SU-DHL-6 (cell line): ENCODE results near the gene GRN.

Source experiments
- H2AFZ ChIP-seq: fragments of 200-600 bp; sonication (generic); 2 replicates; pipeline ENCODE4 v1.6.1; 2014; ENCODE audit warnings: low read depth, mild to moderate bottlenecking, moderate library complexity, mixed read lengths, antibody characterized with exemption, low read length; ENCODE audit not compliant: severe bottlenecking
- H3F3A ChIP-seq: fragments of 200-600 bp; shearing (Covaris generic); 2 replicates; pipeline ENCODE4 v1.6.0; 2016; ENCODE audit warnings: antibody characterized with exemption, mild to moderate bottlenecking; ENCODE audit not compliant: insufficient read depth
- H3K27ac ChIP-seq: fragments of 200-600 bp; sonication (generic); 2 replicates; pipeline ENCODE4 v1.5.1; 2016; ENCODE audit warnings: low read depth, mild to moderate bottlenecking, low read length, moderate library complexity, mixed read lengths
- H3K27me3 ChIP-seq: fragments of 200-600 bp; sonication (generic), shearing (Covaris generic); 2 replicates; pipeline ENCODE4 v1.6.0; 2014; ENCODE audit warnings: mild to moderate bottlenecking, low read length
- H3K36me3 ChIP-seq: fragments of 200-600 bp; sonication (generic); 2 replicates; pipeline ENCODE4 v1.6.1; 2014; ENCODE audit warnings: mild to moderate bottlenecking, low read length, mixed read lengths
- H3K4me2 ChIP-seq: fragments of 300-600, 200-600 bp; shearing (Covaris generic), sonication (generic); 2 replicates; pipeline ENCODE4 v1.6.0; 2014; ENCODE audit warnings: low read length, low read depth, mild to moderate bottlenecking; ENCODE audit not compliant: poor library complexity, severe bottlenecking
- H3K4me3 ChIP-seq: fragments of 200-600 bp; sonication (generic); 2 replicates; pipeline ENCODE4 v1.5.1; 2014; ENCODE audit warnings: antibody characterized with exemption, low read length, mild to moderate bottlenecking, mixed read lengths; ENCODE audit not compliant: insufficient read depth, poor library complexity, severe bottlenecking
- H3K79me2 ChIP-seq: fragments of 200-600 bp; sonication (generic); 2 replicates; pipeline ENCODE4 v1.6.1; 2014; ENCODE audit warnings: mild to moderate bottlenecking, low read length, moderate library complexity; ENCODE audit not compliant: insufficient read depth
- H3K9ac ChIP-seq: fragments of 200-600 bp; sonication (generic); 2 replicates; pipeline ENCODE4 v1.7.0; 2014; ENCODE audit warnings: mild to moderate bottlenecking, low read length
- H3K9me2 ChIP-seq: fragments of 200-600 bp; sonication (generic); replicated peaks from 2 replicates; pipeline ENCODE4 v1.6.1; 2014; ENCODE audit warnings: low read length; ENCODE audit not compliant: insufficient read depth
- H3K9me3 ChIP-seq: fragments of 200-600 bp; sonication (generic); 2 replicates; pipeline ENCODE4 v1.6.1; 2014; ENCODE audit warnings: low read length, mixed read lengths; ENCODE audit not compliant: insufficient read depth
- H4K20me1 ChIP-seq: fragments of 200-600 bp; sonication (generic); 2 replicates; pipeline ENCODE4 v1.6.1; 2014; ENCODE audit warnings: low read depth, mild to moderate bottlenecking, antibody characterized with exemption, low read length, moderate library complexity, mixed read lengths
- EZH2phosphoT487 ChIP-seq: fragments of 200-600 bp; sonication (generic), shearing (Covaris generic); conservative IDR thresholded peaks from 2 replicates; pipeline ENCODE4 v1.6.1; 2018; ENCODE audit warnings: mild to moderate bottlenecking, antibody characterized with exemption, low read length, moderate library complexity, mixed read lengths
- TF ChIP-seq, protein P1 (sequence below): fragments of 200-600 bp; sonication (generic); IDR thresholded peaks from one replicate; pipeline ENCODE4 v1.5.1; 2017; ENCODE audit warnings: antibody characterized with exemption, mild to moderate bottlenecking, low read length, moderate library complexity; ENCODE audit not compliant: insufficient read depth, poor library complexity, severe bottlenecking

GRN gene

GRCh38 chr17:44307387-44308186 lies 37.5 kb upstream of the GRN start:
- no peak overlapping the region for H3K27ac ChIP-seq
- no peak overlapping the region for H3K4me3 ChIP-seq
- no peak overlapping the region for H2AFZ ChIP-seq
- H4K20me1 ChIP-seq: no peaks in the 10 kb centered on the region
- no peaks in the 10 kb centered on the region for H3K36me3 ChIP-seq
- H3K27me3 ChIP-seq: no peaks in the 10 kb centered on the region
- H3K9me3 ChIP-seq: no peaks in the 10 kb centered on the region
- no peaks in the 10 kb centered on the region for H3F3A ChIP-seq
- no peak overlapping the region for H3K9ac ChIP-seq
- no peaks in the 10 kb centered on the region for H3K9me2 ChIP-seq
- H3K79me2 ChIP-seq: no peaks in the 10 kb centered on the region
- no peak overlapping the region for H3K4me2 ChIP-seq
- TF ChIP-seq EZH2phosphoT487: no peak
- TF ChIP-seq, protein P1, sequence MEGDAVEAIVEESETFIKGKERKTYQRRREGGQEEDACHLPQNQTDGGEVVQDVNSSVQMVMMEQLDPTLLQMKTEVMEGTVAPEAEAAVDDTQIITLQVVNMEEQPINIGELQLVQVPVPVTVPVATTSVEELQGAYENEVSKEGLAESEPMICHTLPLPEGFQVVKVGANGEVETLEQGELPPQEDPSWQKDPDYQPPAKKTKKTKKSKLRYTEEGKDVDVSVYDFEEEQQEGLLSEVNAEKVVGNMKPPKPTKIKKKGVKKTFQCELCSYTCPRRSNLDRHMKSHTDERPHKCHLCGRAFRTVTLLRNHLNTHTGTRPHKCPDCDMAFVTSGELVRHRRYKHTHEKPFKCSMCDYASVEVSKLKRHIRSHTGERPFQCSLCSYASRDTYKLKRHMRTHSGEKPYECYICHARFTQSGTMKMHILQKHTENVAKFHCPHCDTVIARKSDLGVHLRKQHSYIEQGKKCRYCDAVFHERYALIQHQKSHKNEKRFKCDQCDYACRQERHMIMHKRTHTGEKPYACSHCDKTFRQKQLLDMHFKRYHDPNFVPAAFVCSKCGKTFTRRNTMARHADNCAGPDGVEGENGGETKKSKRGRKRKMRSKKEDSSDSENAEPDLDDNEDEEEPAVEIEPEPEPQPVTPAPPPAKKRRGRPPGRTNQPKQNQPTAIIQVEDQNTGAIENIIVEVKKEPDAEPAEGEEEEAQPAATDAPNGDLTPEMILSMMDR: no peak

DNA sequence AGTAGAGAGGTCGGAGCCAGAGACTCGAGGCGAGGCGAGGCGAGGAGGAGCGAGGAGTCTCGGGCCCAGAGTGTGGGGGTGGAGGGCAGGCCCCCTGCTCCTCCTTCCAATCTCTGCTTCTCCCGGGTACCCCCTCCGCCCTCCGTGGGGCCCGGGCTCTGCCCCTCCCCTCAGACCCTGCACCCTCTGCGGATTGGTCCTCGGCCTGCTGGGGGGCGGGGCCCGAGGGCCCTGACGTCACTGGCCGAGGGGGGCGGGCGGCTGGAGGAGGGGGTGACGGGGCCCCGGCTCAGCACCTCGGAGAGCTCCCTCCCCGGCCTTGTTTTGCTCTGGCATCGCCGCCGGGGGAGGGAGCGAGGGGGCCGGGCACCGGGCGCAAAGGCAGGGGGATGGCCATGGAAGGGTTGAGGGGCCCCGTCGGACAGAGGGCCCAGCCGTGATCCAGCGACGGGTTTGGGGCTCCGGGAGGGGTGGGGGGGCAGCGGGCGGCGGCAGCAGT lies 36.7 kb upstream of the GRN start, which contains the start of gene RUNDC3A:
TSS of gene RUNDC3A (plus strand) at position 282 of the 499 bp plus-strand sequence. CDS start 232 bp downstream, outside the sequence.
- Histone ChIP-seq H3K27me3 (no peaks in the 10 kb centered on the region), H3K4me2 (peak within 1 kb of the TSS; percentile 36), H3K9me2 (no peaks in the 10 kb centered on the region), H4K20me1 (no peaks in the 10 kb centered on the region), H3K9ac (no peak within 1 kb of the TSS), H3F3A (no peaks in the 10 kb centered on the region), H3K79me2 (no peaks in the 10 kb centered on the region), H3K36me3 (no peaks in the 10 kb centered on the region), H2AFZ (no peak within 1 kb of the TSS), H3K9me3 (no peaks in the 10 kb centered on the region), H3K4me3 (no peak within 1 kb of the TSS), H3K27ac (no peak within 1 kb of the TSS)
- no peak for TF ChIP-seq EZH2phosphoT487
- TF ChIP-seq, protein P1: no peak

- Histone ChIP-seq H3F3A (no peaks in the 10 kb centered on the region), H3K9me3 (no peaks in the 10 kb centered on the region), H3K36me3 (no peaks in the 10 kb centered on the region), H2AFZ (no peak overlapping the region), H3K4me2 (no peak overlapping the region), H3K27me3 (no peaks in the 10 kb centered on the region), H3K9ac (no peak overlapping the region), H3K79me2 (no peaks in the 10 kb centered on the region), H3K9me2 (no peaks in the 10 kb centered on the region), H3K27ac (no peak overlapping the region), H4K20me1 (no peaks in the 10 kb centered on the region), H3K4me3 (no peak overlapping the region)
- no peak for TF ChIP-seq EZH2phosphoT487
- TF ChIP-seq, protein P1: no peak
These were observed 36.2 kb upstream of the GRN start for GRCh38 chr17:44308865-44309264.
